ENCODE results near the gene RPS6KA2.

GRCh38 chr6:166653639-166653941 is 26.5 kb upstream of the RPS6KA2 start:
- TF ChIP-seq EZH2 (IDR thresholded peaks at IDR 0.05; ENCODE audit: borderline replicate concordance, insufficient read depth, low read depth, low read length, poor library complexity, severe bottlenecking) = no peak
- no peak for TF ChIP-seq CTCF (IDR thresholded peaks at IDR 0.05)

All from B cell (primary cell).